ENCODE data around the gene BPIFB1. TPM values are rescaled to one million over a fixed set of nuclear protein-coding genes. Genes with fewer than 3 reads are reported as not detected.

Gene BPIFB1
- polyA plus RNA-seq, 1 donor (not counting 4 experiments of a cell fraction or from before 2014, with no cell fraction given), result not detected

- dilution Hi-C loops (cut with MboI; ENCODE audit: extremely low pct_ligation_motif_present, low sequenced_read_pairs), result no loop called here
- H3K4me1 ChIP-seq (ENCODE audit: control insufficient read depth, extremely low read depth, insufficient read depth, low read length), result no peaks in the 10 kb centered on the region
- H3K27me3 ChIP-seq (ENCODE audit: control insufficient read depth, extremely low read depth, insufficient read depth, low read length), result peaks cover 4% of the 10 kb centered on the region
- no peaks in the 10 kb centered on the region for H3K9me1 ChIP-seq (ENCODE audit: control insufficient read depth, extremely low read depth, insufficient read depth, low read length)
- DNase-seq (ENCODE audit: low read depth, low spot score) (no peak), FAIRE-seq (no peak)
- no peak overlapping the region for H3K4me2 ChIP-seq (ENCODE audit: control insufficient read depth, extremely low read depth, insufficient read depth, low read depth, low read length)
- TF ChIP-seq CTCF (optimal IDR thresholded peaks at IDR 0.05 in 1 of 3, IDR thresholded peaks at IDR 0.05 in 1 of 3, conservative IDR thresholded peaks at IDR 0.05 in 1 of 3; ENCODE audit: extremely low read depth in 1 of 3, insufficient read depth in 2 of 3, low read length in 3 of 3) (no peak), EZH2 (IDR thresholded peaks at IDR 0.05; ENCODE audit: low read length) (no peak)
- H3K4me3 ChIP-seq (ENCODE audit: control insufficient read depth in 2 of 3, extremely low read depth in 1 of 3, insufficient read depth in 2 of 3, low read depth in 1 of 3, low read length in 3 of 3), result no peak overlapping the region
- no peak overlapping the region for H2AFZ ChIP-seq (ENCODE audit: control insufficient read depth, low read length)
- H4K20me1 ChIP-seq (ENCODE audit: control insufficient read depth, extremely low read depth, insufficient read depth, low read length), result no peaks in the 10 kb centered on the region
- no peak overlapping the region for H3K27ac ChIP-seq (ENCODE audit: control insufficient read depth, insufficient read depth, low read length)
- H3K9me3 ChIP-seq (ENCODE audit: control insufficient read depth, low read depth, low read length), result no peaks in the 10 kb centered on the region
- H3K79me2 ChIP-seq (ENCODE audit: control insufficient read depth, insufficient read depth, low read length), result no peaks in the 10 kb centered on the region
- no peaks in the 10 kb centered on the region for H3K36me3 ChIP-seq (ENCODE audit: control insufficient read depth in 2 of 2, extremely low read depth in 1 of 2, insufficient read depth in 2 of 2, low read length in 2 of 2)
- H3K9ac ChIP-seq (ENCODE audit: control insufficient read depth, extremely low read depth, insufficient read depth, low read length), result no peak overlapping the region
These were observed 21.5 kb upstream of the BPIFB1 start for GRCh38 chr20:33261465-33261864.

GRCh38 chr20:33262658-33263065, 20.4 kb upstream of the BPIFB1 start:
- Histone ChIP-seq H3K36me3 (ENCODE audit: control insufficient read depth in 2 of 2, extremely low read depth in 1 of 2, insufficient read depth in 2 of 2, low read length in 2 of 2) (no peaks in the 10 kb centered on the region), H3K9me3 (ENCODE audit: control insufficient read depth, low read depth, low read length) (no peaks in the 10 kb centered on the region), H3K9ac (ENCODE audit: control insufficient read depth, extremely low read depth, insufficient read depth, low read length) (no peak overlapping the region), H3K4me3 (ENCODE audit: control insufficient read depth in 2 of 3, extremely low read depth in 1 of 3, insufficient read depth in 2 of 3, low read depth in 1 of 3, low read length in 3 of 3) (no peak overlapping the region), H3K27ac (ENCODE audit: control insufficient read depth, insufficient read depth, low read length) (no peak overlapping the region), H4K20me1 (ENCODE audit: control insufficient read depth, extremely low read depth, insufficient read depth, low read length) (no peaks in the 10 kb centered on the region), H3K4me2 (ENCODE audit: control insufficient read depth, extremely low read depth, insufficient read depth, low read depth, low read length) (no peak overlapping the region), H3K4me1 (ENCODE audit: control insufficient read depth, extremely low read depth, insufficient read depth, low read length) (no peaks in the 10 kb centered on the region), H3K79me2 (ENCODE audit: control insufficient read depth, insufficient read depth, low read length) (no peaks in the 10 kb centered on the region), H3K27me3 (ENCODE audit: control insufficient read depth, extremely low read depth, insufficient read depth, low read length) (peaks cover 4% of the 10 kb centered on the region), H2AFZ (ENCODE audit: control insufficient read depth, low read length) (no peak overlapping the region), H3K9me1 (ENCODE audit: control insufficient read depth, extremely low read depth, insufficient read depth, low read length) (no peaks in the 10 kb centered on the region)
- DNase-seq (ENCODE audit: low read depth, low spot score) (no peak), FAIRE-seq (no peak)
- no peak for TF ChIP-seq EZH2 (IDR thresholded peaks at IDR 0.05; ENCODE audit: low read length)
- peak; percentile 74 to 87 (median 78) for TF ChIP-seq CTCF (optimal IDR thresholded peaks at IDR 0.05 in 1 of 3, IDR thresholded peaks at IDR 0.05 in 1 of 3, conservative IDR thresholded peaks at IDR 0.05 in 1 of 3; ENCODE audit: extremely low read depth in 1 of 3, insufficient read depth in 2 of 3, low read length in 3 of 3)
- dilution Hi-C loops (cut with MboI; ENCODE audit: extremely low pct_ligation_motif_present, low sequenced_read_pairs), result no loop called here
